HCT116 (cell line): ENCODE data around the gene ATF5.

Source experiments
- CEBPB ChIP-seq: IDR thresholded peaks from 2 replicates; pipeline ENCODE4 v1.6.1; 2012; ENCODE audit warnings: low read depth
- POLR2A ChIP-seq: IDR thresholded peaks from 2 replicates; pipeline ENCODE4 v1.7.0; 2011; ENCODE audit warnings: borderline replicate concordance; ENCODE audit not compliant: insufficient read depth, insufficient read length; ENCODE audit errors: extremely low read depth
- POLR2AphosphoS5 ChIP-seq: IDR thresholded peaks from 2 replicates; pipeline ENCODE4 v1.6.1; 2011; ENCODE audit warnings: mild to moderate bottlenecking, low read depth, low read length, moderate library complexity
- RAD21 ChIP-seq: IDR thresholded peaks from 2 replicates; pipeline ENCODE4 v1.6.1; 2012; ENCODE audit warnings: low read depth, mild to moderate bottlenecking
- YY1 ChIP-seq: IDR thresholded peaks from 2 replicates; pipeline ENCODE4 v1.6.1; 2011; ENCODE audit warnings: low read length, low read depth, moderate library complexity, mild to moderate bottlenecking; ENCODE audit not compliant: insufficient replicate concordance; ENCODE audit errors: extremely low read depth
- ZNF274 ChIP-seq: fragments of 200-500 bp; sonication (Bioruptor generic); IDR thresholded peaks from 2 replicates; pipeline ENCODE4 v1.6.1; 2014; ENCODE audit warnings: mild to moderate bottlenecking, low read depth, low read length, inconsistent platforms
- TF ChIP-seq, protein P1 (sequence below), 3 experiments: fragments of 200-600 bp in 1 of 3; sonication (generic) in 1 of 3; IDR thresholded peaks in 2 of 3; conservative IDR thresholded peaks in 1 of 3; 2 replicates each; pipeline ENCODE4 v1.5.1; 2012 to 2017; ENCODE audit warnings: low read depth in 2 of 3, low read length in 2 of 3, antibody characterized with exemption in 1 of 3, borderline replicate concordance in 1 of 3, control low read depth in 1 of 3, mild to moderate bottlenecking in 1 of 3, mixed read lengths in 1 of 3, mixed run types in 1 of 3, moderate library complexity in 1 of 3; ENCODE audit not compliant: insufficient read depth in 1 of 3

DNA sequence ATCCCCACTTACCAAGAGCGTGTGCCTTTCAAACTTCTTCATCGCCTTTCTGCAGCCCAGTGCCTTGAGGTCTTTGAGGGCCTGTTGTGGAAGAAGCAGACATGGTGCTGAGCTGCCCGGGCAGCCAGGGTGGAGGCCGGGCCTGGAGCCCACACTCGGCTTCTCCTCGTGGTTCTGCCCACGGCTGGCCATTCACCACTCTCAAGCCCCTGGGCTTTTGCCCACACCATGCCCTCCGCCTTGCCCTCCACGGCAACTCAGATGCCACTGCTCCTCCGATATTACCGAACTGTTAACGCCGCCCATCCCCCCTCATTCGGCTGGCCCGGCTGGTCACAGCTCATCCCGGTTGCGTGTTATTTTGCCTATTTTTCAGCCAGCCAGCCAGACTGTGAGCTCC, 37.6 kb upstream of the ATF5 start:
- no peak for TF ChIP-seq CEBPB
- TF ChIP-seq, protein P1, sequence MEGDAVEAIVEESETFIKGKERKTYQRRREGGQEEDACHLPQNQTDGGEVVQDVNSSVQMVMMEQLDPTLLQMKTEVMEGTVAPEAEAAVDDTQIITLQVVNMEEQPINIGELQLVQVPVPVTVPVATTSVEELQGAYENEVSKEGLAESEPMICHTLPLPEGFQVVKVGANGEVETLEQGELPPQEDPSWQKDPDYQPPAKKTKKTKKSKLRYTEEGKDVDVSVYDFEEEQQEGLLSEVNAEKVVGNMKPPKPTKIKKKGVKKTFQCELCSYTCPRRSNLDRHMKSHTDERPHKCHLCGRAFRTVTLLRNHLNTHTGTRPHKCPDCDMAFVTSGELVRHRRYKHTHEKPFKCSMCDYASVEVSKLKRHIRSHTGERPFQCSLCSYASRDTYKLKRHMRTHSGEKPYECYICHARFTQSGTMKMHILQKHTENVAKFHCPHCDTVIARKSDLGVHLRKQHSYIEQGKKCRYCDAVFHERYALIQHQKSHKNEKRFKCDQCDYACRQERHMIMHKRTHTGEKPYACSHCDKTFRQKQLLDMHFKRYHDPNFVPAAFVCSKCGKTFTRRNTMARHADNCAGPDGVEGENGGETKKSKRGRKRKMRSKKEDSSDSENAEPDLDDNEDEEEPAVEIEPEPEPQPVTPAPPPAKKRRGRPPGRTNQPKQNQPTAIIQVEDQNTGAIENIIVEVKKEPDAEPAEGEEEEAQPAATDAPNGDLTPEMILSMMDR (IDR thresholded peaks at IDR 0.05 in 2 of 3, conservative IDR thresholded peaks at IDR 0.05 in 1 of 3; ENCODE audit: borderline replicate concordance in 1 of 3, insufficient read depth in 1 of 3, low read depth in 2 of 3, low read length in 2 of 3) = no peak
- no peak for TF ChIP-seq ZNF274
- no peak for TF ChIP-seq YY1
- TF ChIP-seq POLR2A = no peak
- TF ChIP-seq POLR2AphosphoS5 = no peak
- TF ChIP-seq RAD21 = no peak
